Lung (tissue), 12 donors: ENCODE data around the gene SMG7. TPM values are rescaled to one million over a fixed set of nuclear protein-coding genes. Genes with fewer than 3 reads are reported as not detected.

ENCODE experiments used
- ATAC-seq: fragments of 200-7000 bp; cut with Tn5 transposase; one replicate; pipeline ENCODE4 v1.9.1; 2020; ENCODE audit warnings: moderate number of reproducible peaks; ENCODE audit not compliant: insufficient read depth, low FRiP score
- DNase-seq, 3 donors: peaks; one replicate each; pipeline ENCODE4 v3.0.0-alpha.2; 2013 to 2017
- H3K27ac ChIP-seq, 2 donors: one replicate each; pipeline ENCODE4 v1.5.1; 2013; ENCODE audit warnings: mild to moderate bottlenecking in 2 of 2, moderate library complexity in 2 of 2, control low read depth in 1 of 2, inconsistent platforms in 1 of 2, low read depth in 1 of 2, low read length in 1 of 2
- H3K27me3 ChIP-seq, 3 donors: one replicate each; pipeline ENCODE4 v1.5.1; 2013; ENCODE audit warnings: low read length in 2 of 3; ENCODE audit not compliant: control insufficient read depth in 3 of 3, insufficient read depth in 3 of 3
- H3K36me3 ChIP-seq, 4 donors: one replicate each; pipeline ENCODE4 v1.5.1; 2013; ENCODE audit warnings: low read length in 4 of 4, mild to moderate bottlenecking in 1 of 4, moderate library complexity in 1 of 4; ENCODE audit not compliant: control insufficient read depth in 4 of 4, insufficient read depth in 4 of 4
- H3K4me1 ChIP-seq, 5 donors: one replicate each; pipeline ENCODE4 v1.5.1; 2013; ENCODE audit warnings: low read length in 5 of 5, mild to moderate bottlenecking in 2 of 5, moderate library complexity in 1 of 5; ENCODE audit not compliant: control insufficient read depth in 5 of 5, insufficient read depth in 5 of 5
- H3K4me3 ChIP-seq: one replicate; pipeline ENCODE4 v1.5.1; 2013; ENCODE audit warnings: mild to moderate bottlenecking, control low read depth, moderate library complexity
- H3K9ac ChIP-seq, 2 donors: one replicate each; pipeline ENCODE4 v1.5.1; 2013; ENCODE audit warnings: low read length in 2 of 2, control low read depth in 1 of 2; ENCODE audit not compliant: insufficient read depth in 1 of 2
- H3K9me3 ChIP-seq, 4 donors: one replicate each; pipeline ENCODE4 v1.5.1; 2013; ENCODE audit warnings: low read length in 3 of 4, mild to moderate bottlenecking in 1 of 4, moderate library complexity in 1 of 4; ENCODE audit not compliant: control insufficient read depth in 4 of 4, insufficient read depth in 3 of 4
- CTCF ChIP-seq: IDR thresholded peaks from 2 replicates; pipeline ENCODE4 v1.5.1; 2012; ENCODE audit warnings: mild to moderate bottlenecking; ENCODE audit errors: control extremely low read depth, extremely low read depth
- WGBS, 2 donors: extraction: QIAGEN DNeasy Blood & Tissue Kit; methylation state at CpG; one replicate each; pipeline ENCODE4 v1.1.7; 2013; 5-methylcytosine and 5-hydroxymethylcytosine counted together
- polyA plus RNA-seq, 2 donors: library from polyadenylated mRNA; stranded (reverse); fragments of 200-250 nt; gene quantifications; one replicate each; pipeline ENCODE4 v1.2.1, GENCODE V29; 2013
- total RNA-seq, 2 donors: library from RNA; depleted of rRNA in 1 of 2; stranded (reverse); fragments of >200 nt in 1 of 2; gene quantifications; one replicate each; pipeline ENCODE4 v1.2.1, GENCODE V29; 2014 to 2021
- donor health status: control.
- donor health status: control.
- donor health status: Bipolar disorder and iron deficiency.
- donor health status: healthy.
- donor health status: DM: yes; HTN: yes; CAD: no.

SMG7 gene
- total and polyA plus RNA-seq, 4 donors, result 17.4 to 86.6 (median 45.6) TPM

GRCh38 chr1:183476081-183476480 is 3.8 kb downstream of the SMG7 start:
- Histone ChIP-seq H3K27me3 (no peaks in the 10 kb centered on the region), H3K4me3 (no peak overlapping the region), H3K9ac (no peak overlapping the region), H3K9me3 (no peaks in the 10 kb centered on the region), H3K36me3 (no peaks in the 10 kb centered on the region), H3K4me1 (peaks cover 0 to 47% (median 9%) of the 10 kb centered on the region in 5 donors), H3K27ac (no peak overlapping the region)
- ATAC-seq (no peak), DNase-seq (no peak)
- WGBS, 2 donors, result 25 to 59% methylated on average over 3 of the region's 3 CpGs
- no peak for TF ChIP-seq CTCF

GRCh38 chr1:183477986-183478781 is 5.9 kb downstream of the SMG7 start:
- no peak for ATAC-seq
- Histone ChIP-seq H3K4me3 (no peak overlapping the region), H3K36me3 (no peaks in the 10 kb centered on the region), H3K4me1 (peaks cover 0 to 49% (median 8%) of the 10 kb centered on the region in 5 donors), H3K27me3 (no peaks in the 10 kb centered on the region), H3K9ac (no peak overlapping the region), H3K27ac (no peak overlapping the region), H3K9me3 (no peaks in the 10 kb centered on the region)
- no peak for TF ChIP-seq CTCF
- WGBS, 2 donors, result 51 to 66% methylated on average over 3 of the region's 3 CpGs
- no peak for DNase-seq

- no peak overlapping the region for H3K9ac ChIP-seq
- no peak overlapping the region for H3K27ac ChIP-seq
- H3K9me3 ChIP-seq, result no peaks in the 10 kb centered on the region
- H3K4me1 ChIP-seq, result peaks cover 0 to 42% (median 3%) of the 10 kb centered on the region in 5 donors
- no peak for DNase-seq
- TF ChIP-seq CTCF, result no peak
- no peak overlapping the region for H3K4me3 ChIP-seq
- no peaks in the 10 kb centered on the region for H3K36me3 ChIP-seq
- H3K27me3 ChIP-seq, result no peaks in the 10 kb centered on the region
- ATAC-seq, result peak; percentile 34
- WGBS, 2 donors, result 49 to 63% methylated on average over 1 of the region's 1 CpG
Observed at GRCh38 chr1:183480971-183481441, 8.7 kb downstream of the SMG7 start.
